ENCODE data around the gene DNAJB5.

DNAJB5 gene

DNA sequence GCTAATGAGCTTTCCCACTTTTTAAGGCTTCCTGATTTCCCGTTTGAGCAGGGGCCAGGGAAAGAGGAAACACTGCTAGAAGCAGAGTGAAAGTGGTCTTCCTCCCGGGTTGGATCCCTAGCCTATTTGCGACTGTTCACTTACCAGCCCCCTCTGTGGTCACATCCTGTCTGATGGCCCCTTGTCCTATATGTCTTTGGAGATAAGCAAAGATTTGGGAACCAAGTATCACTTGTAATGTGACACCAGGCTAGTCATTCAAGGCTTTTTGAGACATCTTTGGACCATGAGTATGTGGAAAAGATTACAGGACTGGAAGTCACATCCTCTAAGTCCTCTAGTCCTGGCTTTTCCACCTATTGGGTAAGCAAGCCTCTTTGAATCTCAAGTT, 6.1 kb downstream of the DNAJB5 start:
- H3K27ac ChIP-seq = no peak overlapping the region
- no peaks in the 10 kb centered on the region for H3K27me3 ChIP-seq (replicated peaks)
- TF ChIP-seq, protein P1, sequence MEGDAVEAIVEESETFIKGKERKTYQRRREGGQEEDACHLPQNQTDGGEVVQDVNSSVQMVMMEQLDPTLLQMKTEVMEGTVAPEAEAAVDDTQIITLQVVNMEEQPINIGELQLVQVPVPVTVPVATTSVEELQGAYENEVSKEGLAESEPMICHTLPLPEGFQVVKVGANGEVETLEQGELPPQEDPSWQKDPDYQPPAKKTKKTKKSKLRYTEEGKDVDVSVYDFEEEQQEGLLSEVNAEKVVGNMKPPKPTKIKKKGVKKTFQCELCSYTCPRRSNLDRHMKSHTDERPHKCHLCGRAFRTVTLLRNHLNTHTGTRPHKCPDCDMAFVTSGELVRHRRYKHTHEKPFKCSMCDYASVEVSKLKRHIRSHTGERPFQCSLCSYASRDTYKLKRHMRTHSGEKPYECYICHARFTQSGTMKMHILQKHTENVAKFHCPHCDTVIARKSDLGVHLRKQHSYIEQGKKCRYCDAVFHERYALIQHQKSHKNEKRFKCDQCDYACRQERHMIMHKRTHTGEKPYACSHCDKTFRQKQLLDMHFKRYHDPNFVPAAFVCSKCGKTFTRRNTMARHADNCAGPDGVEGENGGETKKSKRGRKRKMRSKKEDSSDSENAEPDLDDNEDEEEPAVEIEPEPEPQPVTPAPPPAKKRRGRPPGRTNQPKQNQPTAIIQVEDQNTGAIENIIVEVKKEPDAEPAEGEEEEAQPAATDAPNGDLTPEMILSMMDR (IDR thresholded peaks at IDR 0.05; ENCODE audit: low read depth, low read length, missing control alignments) = no peak
- no peak for DNase-seq
- in situ Hi-C loops (cut with HindIII; ENCODE audit: low pct_ligation_motif_present, low sequenced_read_pairs) = no loop called here
- no peak overlapping the region for H3K4me3 ChIP-seq (ENCODE audit: low read depth, low read length)
- H3K36me3 ChIP-seq (replicated peaks) = peaks cover 9% of the 10 kb centered on the region

DNA sequence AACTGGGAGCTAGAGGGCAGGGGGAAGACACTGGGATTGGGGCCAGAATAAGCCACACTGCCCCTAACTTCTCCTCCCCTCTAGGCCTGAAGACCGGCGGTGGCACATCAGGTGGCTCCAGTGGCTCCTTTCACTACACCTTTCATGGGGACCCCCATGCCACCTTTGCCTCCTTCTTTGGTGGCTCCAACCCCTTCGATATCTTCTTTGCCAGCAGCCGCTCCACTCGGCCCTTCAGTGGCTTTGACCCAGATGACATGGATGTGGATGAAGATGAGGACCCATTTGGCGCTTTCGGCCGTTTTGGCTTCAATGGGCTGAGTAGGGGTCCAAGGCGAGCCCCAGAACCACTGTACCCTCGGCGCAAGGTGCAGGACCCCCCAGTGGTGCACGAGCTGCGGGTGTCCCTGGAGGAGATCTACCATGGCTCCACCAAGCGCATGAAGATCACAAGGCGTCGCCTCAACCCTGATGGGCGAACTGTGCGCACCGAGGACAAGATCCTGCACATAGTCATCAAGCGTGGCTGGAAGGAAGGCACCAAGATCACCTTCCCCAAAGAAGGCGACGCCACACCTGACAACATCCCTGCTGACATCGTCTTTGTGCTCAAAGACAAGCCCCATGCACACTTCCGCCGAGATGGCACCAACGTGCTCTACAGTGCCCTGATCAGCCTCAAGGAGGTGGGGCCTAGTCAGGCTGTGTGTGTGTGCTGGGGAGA, 6.8 kb downstream of the DNAJB5 start:
- TF ChIP-seq, protein P1 (IDR thresholded peaks at IDR 0.05; ENCODE audit: low read depth, low read length, missing control alignments) = no peak
- Histone ChIP-seq H3K36me3 (replicated peaks) (peaks cover 9% of the 10 kb centered on the region), H3K27me3 (replicated peaks) (no peaks in the 10 kb centered on the region), H3K27ac (no peak overlapping the region), H3K4me3 (ENCODE audit: low read depth, low read length) (no peak overlapping the region)
- no peak for DNase-seq
- in situ Hi-C loops (cut with HindIII; ENCODE audit: low pct_ligation_motif_present, low sequenced_read_pairs) = no loop called here

DNA sequence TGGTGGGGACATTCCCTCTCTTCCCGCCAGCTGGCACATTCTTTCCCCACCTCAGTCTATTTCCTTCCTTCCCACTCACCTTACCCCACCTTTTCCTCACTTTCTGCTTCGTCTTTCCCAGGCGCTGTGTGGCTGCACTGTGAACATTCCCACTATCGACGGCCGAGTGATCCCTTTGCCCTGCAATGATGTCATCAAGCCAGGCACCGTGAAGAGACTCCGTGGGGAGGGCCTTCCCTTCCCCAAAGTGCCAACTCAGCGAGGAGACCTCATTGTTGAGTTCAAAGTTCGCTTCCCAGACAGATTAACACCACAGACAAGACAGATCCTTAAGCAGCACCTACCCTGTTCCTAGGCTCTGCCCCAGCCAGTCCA, 7.3 kb downstream of the DNAJB5 start:
- H3K27me3 ChIP-seq (replicated peaks) = no peaks in the 10 kb centered on the region
- no peak for DNase-seq
- H3K27ac ChIP-seq = no peak overlapping the region
- peaks cover 9% of the 10 kb centered on the region for H3K36me3 ChIP-seq (replicated peaks)
- in situ Hi-C loops (cut with HindIII; ENCODE audit: low pct_ligation_motif_present, low sequenced_read_pairs) = no loop called here
- TF ChIP-seq, protein P1 (IDR thresholded peaks at IDR 0.05; ENCODE audit: low read depth, low read length, missing control alignments) = no peak
- H3K4me3 ChIP-seq (ENCODE audit: low read depth, low read length) = no peak overlapping the region

DNA sequence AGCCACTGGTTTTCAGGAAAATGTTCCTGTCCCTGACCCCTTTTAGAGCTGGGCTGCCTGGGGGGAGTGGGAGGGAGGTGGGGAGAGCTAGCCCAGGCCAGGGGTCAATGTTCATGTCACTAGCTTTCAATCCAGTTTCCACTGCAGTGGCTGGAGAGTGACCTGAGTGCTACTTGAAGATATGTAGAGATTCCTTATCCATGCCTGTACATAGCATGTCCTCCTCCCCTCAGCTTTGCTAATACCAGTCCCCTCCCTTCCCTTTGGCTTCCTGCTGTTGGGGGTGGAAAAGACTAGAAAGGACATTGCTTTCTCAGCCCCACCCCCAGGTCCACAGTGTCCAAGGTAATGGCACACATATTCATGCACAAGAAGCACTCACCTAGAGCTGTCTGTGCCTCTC, 7.8 kb downstream of the DNAJB5 start:
- Histone ChIP-seq H3K4me3 (ENCODE audit: low read depth, low read length) (no peak overlapping the region), H3K27ac (no peak overlapping the region), H3K36me3 (replicated peaks) (peaks cover 9% of the 10 kb centered on the region), H3K27me3 (replicated peaks) (no peaks in the 10 kb centered on the region)
- in situ Hi-C loops (cut with HindIII; ENCODE audit: low pct_ligation_motif_present, low sequenced_read_pairs) = no loop called here
- no peak for DNase-seq
- TF ChIP-seq, protein P1 (IDR thresholded peaks at IDR 0.05; ENCODE audit: low read depth, low read length, missing control alignments) = no peak

DNA sequence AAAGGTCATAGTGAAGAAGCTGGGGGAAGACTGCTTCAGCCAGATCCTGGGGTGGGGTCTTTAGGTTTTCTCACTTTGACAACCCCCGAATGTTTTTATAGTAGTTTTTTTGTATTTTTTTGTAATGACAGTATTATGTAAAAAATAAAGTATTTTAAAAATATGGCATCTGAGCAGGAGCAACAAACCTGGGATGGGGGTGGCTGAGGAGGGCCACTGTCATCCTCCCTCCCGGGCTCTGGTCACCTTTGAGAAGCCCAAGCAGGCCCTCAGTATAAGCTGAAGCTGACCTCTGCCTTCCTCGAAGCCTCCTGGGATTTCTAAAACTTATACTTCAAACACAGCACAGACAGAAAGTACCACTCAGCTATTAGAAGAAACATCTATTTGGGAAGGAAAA, 8.7 kb downstream of the DNAJB5 start:
- TF ChIP-seq, protein P1 (IDR thresholded peaks at IDR 0.05; ENCODE audit: low read depth, low read length, missing control alignments) = no peak
- no peak for DNase-seq
- in situ Hi-C loops (cut with HindIII; ENCODE audit: low pct_ligation_motif_present, low sequenced_read_pairs) = no loop called here
- H3K36me3 ChIP-seq (replicated peaks) = peaks cover 9% of the 10 kb centered on the region
- H3K27me3 ChIP-seq (replicated peaks) = no peaks in the 10 kb centered on the region
- no peak overlapping the region for H3K27ac ChIP-seq
- H3K4me3 ChIP-seq (ENCODE audit: low read depth, low read length) = no peak overlapping the region

DNA sequence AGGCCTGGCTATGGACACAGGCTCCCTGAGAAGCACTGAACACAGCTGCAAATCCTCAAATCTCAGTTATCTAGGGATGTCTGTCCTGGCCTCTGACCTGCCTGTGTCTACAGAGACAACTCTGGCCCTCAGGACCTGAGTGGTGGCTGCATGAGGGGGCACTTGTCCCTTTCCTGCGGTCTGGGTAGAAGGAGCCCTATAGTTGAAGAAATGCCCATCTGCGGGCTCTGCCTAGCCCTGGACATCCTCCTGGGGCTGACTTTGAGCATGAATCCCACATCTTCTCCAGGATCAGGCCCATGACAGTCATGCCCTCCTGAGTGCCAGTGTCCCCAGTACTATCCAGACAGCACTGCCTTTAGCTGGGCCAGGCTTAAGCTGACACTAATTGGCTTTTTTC, 10.0 kb downstream of the DNAJB5 start:
- Histone ChIP-seq H3K4me3 (ENCODE audit: low read depth, low read length) (no peak overlapping the region), H3K36me3 (replicated peaks) (peaks cover 9% of the 10 kb centered on the region), H3K27ac (no peak overlapping the region), H3K27me3 (replicated peaks) (no peaks in the 10 kb centered on the region)
- TF ChIP-seq, protein P1 (IDR thresholded peaks at IDR 0.05; ENCODE audit: low read depth, low read length, missing control alignments) = no peak
- DNase-seq = no peak
- in situ Hi-C loops (cut with HindIII; ENCODE audit: low pct_ligation_motif_present, low sequenced_read_pairs) = no loop called here

All from brain microvascular endothelial cell (primary cell).